UCSD-AML1 (cell line): ENCODE measurements around the gene MEIS2.
A peak's percentile ranks its signal among the peaks of the same experiment; 100 is the strongest.

Experiments used
- DNase-seq: peaks from one replicate; lab custom pipeline; 2025; ENCODE audit not compliant: unreplicated experiment; lab: John Stamatoyannopoulos, UW

MEIS2 gene

DNA sequence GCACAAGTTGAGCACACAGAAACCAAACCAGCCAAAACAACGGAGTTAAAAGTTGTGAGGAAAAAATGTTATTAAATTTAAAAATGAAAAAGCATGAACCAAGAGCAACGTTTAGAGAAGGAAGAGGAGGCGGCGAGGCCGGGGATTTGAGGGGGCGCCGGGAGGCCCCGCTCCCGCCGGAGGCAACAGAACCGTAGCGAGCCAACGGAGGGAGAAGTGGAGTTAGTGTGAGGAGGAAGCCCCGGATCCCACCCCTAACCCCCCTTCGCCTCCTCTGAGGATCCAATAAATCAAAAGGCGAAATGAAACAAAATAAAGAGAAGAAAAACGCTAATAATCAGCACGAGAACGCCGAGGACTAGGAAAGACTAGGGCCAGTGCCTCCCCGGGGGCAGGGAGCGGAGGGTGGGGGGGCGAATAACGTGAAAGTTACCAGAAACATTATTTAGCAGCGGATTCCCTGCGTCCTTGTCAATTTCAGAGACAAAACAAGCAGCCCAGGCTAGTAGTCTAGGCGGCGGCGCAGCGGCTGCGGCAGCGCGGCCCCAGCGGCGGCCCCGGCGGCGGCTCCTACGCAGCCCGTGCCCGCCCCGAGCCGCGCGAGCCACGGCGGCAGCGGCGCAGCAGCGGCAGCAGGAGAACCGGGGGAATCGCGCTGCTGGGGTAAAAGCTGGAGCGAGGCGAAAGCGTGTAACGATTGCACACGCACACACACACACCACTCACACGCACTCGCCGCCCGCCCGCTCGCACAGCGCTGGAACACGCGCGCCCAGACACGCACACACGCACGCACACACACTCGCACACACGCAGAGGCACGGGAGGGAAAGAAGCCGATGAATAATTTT lies 1.7 kb downstream of the MEIS2 start:
- peak; percentile 48 for DNase-seq

DNA sequence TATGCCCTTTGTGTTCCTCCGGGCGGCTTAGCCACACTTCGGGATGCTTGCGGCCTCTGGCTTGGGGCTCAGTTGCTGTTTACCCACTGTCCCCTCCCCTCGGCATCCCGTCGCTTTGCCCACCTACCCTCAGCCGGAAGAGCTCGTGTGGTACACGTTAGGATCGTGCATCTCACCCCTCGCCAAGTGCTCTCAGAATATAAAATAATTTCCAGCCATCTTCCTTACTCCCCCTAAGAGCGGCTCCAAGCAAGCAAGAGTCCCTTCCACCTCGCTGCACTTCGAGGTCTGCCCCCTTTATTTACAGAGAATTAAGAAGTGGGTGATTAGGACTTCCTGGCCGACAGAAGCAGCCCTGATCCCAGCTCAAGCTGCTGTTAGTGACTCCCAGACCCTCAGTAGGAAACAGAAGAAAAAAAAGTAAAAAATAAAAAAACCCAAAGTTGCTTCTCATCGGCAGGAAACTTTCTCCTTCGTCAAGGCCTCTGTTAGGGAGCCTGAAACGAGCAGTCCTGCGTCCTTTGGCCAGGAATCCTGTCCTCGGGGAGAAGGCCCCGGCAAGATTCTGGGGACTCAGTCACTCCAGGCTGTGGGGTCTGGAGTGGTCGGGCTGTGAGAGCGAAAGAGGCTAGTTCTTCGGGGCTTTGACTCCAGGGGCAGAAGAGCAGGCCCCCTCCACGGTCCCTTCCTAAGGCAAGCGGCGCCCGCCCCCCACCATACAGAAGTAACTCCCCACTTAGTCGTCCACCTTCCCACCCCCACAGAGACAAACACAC lies 3.0 kb downstream of the MEIS2 start:
- peak; percentile 43 for DNase-seq

DNA sequence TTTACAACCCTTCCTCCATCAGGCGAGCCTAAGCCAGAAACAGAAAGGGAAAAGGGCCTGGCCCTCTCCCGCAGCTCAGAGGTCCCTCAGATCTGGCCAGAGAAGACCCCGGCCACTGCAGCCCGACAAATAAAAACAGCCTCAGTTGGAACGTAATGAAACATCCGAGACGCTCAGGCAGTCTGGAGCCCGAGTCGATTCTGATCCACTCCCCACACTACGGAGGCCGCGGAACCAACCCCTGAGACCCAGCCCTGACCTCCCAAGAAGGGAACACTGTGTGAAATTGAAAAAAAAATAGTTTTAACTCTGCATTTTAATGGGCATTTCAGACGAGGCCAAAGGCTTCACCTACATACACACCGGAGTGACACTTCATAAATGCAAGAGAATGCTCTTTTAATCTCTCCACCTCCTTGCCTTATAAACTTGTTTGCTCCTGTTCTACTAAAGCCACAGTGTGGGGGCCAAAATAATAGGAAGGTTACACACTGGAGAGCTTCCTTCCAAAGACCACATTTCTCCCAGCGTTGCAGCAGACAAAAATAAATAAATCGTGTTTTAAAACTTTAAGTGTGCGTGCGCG lies 3.7 kb downstream of the MEIS2 start:
- DNase-seq: no peak

DNA sequence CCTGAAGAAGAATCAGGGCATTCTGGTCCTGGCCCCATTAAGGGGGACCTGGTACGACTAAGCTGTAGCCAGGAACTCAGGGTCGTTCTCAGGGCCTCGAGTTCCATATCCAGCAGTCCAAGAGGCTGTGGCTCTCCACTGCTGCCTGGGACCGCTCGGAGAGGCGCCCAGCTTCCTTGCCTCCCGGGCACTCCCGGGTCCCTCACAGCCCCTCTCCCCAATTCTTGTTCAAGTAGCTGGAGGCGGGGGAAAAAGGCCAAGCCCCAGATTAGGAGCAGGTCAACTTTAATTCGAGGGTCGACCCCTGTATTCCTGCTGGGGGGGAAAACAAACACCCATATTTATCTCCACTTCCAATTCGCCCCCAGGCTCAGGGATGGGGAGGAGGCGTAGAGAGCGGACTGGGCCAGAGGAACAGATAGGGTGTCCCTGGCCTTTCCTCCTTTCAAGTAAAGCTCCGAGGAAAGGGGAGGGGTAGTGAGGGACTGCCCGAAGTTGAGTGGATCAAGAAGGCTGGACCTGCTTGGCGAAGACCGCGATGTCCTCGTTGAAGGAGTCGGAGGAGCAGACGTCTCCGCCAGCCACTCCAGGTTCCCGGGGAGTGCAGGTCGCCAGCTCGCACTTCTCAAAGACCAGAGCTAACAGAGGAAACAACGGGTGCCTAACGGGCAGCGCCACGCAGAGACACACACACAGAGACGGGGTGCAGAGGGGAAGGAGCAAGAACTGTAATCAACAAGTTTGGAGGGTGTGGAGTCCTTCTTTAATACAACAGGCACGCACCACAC lies 4.4 kb downstream of the MEIS2 start:
- DNase-seq: no peak

DNA sequence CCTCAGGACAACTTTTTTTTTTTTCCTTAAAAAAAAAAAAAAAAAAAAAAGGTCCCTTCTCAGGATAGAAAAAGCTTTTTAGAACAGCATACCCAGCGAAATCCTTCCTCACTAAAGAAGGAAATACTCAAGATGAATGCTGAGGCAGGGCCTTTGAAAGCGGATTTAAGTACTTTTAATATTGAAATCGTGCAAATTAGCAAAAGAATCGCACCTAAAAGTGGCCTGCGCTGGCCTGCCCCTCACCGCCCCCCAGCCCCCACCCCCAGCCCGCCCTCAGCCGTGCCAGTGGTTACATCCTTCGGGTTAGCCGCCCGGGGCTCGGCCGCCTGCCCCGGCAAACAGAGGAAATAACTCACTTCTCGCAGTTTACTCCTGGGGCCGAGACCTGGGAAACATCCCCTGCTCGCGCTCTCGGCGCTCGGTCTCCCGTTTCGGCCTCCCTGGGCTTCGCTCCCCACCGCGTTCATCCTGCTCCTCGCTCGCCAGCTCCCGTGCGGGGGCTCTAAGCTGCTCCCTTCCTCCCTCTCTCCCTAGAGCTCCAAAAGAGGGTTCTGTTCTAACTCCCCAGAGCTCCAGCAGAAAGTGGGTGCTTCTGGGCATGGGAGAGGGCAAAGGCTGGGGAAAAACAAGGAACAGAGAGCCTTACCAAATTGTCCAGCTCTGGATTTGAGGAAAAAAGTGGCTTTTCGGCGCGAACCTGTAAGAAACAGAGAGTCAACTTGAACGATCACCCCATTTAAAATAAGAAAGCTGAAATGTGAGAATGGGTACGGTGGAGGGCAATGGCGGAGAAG lies 5.2 kb downstream of the MEIS2 start:
- no peak for DNase-seq

DNA sequence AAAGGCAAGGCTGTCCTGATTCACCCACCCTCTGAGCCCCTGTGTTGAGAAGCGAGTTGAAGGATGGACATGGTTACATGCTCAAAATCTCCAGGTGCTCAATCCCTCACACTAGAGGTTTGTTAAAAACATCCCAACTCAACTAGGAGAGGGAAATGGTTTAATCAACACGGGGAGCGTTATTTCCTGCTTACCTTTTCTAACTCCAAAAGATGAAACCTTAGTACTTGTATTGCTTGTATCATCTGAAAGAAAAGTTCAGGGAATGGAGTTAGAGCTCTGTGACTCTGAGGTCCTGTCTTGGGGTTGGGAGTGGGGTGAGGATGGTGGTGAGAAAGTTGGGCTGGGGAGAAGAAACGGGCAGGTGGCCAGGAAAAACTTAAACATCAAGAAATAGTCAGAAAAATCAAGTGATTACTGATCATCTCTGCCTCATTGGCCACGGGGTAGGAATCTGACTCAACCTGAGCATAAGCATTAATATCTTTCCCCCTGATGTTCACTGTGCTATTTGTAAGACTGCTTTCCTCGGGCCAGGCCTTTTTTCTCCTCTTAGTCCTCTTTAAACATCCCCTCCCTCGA lies 5.9 kb downstream of the MEIS2 start:
- DNase-seq: no peak

DNA sequence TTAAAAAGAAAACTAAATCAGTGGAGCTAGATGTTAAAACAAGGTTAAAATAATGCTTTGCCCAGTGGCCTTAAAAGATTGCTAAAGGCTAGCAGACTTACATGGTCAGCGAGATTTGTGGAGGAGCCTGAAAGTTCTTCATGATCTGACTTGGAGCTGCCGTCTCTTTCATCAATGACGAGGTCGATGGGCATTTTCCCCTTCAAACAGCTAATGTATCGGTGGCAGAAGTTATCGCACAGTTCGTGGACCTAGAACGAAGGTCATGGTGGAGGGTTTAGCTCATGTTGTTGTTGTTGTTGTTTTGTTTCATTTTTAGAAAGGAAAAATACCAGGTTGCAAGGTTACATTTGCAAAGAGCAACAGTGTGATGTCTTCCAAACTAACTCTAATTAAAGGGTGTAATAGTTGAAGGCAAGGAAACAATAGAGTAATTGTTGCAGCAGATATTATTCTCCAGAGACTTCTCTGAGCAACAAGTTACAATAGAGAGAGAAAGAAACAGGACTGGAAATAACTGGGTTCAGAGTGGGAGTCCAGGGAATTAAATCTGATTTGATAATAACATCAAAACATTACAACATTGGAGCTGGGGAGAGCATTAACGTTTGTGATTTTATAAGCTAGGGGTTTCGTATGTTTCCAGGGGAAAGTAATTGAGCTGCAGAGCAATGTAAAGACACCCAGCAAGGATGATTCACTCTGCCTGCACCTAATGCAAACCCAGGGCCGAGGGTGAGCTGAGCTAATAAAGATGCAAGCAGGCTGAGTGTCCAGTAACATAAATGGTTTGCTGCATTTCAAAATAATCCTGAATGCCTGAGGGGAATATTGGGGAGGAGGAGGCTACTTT lies 6.6 kb downstream of the MEIS2 start:
- no peak for DNase-seq

DNA sequence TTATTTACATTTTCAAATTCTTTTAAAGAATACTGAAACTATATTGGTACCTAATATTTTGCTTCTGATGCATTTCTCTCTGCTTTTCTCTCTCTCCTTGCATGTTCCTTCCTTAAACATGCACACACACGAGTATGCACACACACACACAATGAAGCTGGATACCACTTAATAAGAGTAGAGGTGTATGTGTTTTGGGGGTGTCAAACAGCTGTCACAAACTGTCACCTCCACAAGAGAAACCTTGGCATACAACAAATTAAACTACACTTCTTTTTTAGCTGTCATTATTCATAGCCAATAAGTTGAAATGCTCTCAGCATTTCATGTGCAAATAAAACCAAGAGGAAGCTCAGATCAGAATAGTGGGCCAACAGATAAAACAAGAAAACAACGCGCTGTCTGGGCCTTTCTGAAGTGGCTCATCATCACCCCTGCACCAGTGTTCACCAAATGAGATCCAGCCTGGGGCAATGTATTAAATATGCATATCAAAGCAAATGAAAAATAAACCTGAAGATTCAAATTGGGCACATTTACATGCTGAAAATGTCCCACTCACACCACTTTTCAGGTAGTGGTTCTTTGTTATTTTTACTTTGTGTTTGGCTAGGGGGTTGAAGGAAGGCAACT lies 9.7 kb downstream of the MEIS2 start:
- no peak for DNase-seq

DNA sequence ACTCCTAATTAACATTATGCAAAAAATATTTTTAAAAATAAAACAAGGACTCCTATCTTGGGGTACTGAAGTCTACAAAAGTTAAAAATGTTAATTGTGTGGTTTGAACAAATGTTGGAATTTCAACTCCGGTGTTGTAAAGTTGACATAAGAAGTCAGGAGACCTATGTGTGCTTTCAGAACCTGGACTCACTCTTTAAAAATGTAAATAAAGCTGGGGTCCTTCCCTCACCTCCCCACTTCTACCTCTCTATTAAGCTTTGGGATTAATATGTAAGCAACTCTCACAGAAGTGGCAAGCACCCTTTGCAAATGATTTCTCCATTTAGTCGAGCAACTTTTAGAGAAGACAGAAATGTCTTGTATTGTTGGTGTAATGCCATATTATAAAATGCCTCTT lies 11.9 kb downstream of the MEIS2 start:
- no peak for DNase-seq

DNA sequence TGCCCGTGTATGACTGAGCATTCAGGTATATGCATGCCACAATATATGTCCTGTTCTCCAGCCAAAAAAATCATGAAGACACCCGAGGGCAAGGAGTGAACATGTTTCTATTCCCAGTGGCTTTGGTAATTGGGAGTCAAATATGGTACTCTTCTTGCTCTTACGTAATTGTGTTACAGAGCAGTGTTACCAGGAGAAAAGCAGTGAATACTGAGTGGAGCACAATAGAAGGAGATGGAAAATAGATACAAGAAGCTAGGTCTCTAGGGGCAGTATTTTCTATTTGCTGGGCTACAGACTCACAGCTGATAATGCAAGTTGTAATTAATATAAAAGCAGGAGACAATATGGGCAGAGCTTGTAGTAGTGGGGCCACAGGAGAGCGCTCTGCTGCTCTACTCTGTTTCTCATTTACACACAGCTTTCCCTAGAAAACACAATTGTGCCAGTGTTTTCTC lies 13.2 kb downstream of the MEIS2 start:
- DNase-seq: no peak

DNA sequence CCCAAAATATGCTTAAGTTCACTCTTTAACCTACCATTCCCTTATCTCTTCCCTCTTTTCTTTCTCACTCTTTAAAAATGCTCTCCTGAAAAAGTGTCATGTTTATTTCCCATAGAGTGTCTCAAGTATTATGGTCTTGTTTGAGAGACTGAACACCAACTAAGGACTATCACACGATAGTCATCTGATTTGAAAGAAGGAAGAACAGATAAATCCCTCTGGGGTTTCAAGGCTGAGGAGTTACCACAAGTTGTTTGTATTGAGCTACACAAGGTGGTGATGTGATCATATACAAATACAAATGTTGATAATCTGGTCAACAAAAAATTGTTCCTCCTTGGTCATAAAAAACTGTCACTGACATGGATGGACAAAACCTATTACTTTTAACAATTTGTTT lies 13.8 kb downstream of the MEIS2 start:
- DNase-seq: no peak

DNA sequence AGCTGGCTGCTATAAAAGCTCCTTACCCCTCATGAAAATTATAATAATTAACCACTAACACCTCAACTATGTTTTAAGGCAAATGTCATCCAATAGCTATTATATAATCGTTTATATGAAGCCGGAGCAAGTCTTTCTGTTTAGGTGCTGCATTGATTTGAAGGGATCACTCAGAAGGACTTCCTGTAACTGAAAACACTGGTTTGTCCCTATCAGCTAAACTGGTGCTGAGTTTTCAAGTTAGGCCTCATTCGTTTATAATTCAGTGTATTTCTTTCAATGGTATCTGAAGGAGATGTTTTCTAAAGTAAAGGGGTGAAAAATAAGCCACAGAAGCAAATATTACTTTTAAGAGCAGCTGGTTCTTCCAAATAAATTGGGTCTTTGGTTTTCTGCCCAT lies 14.2 kb downstream of the MEIS2 start:
- DNase-seq: no peak

DNA sequence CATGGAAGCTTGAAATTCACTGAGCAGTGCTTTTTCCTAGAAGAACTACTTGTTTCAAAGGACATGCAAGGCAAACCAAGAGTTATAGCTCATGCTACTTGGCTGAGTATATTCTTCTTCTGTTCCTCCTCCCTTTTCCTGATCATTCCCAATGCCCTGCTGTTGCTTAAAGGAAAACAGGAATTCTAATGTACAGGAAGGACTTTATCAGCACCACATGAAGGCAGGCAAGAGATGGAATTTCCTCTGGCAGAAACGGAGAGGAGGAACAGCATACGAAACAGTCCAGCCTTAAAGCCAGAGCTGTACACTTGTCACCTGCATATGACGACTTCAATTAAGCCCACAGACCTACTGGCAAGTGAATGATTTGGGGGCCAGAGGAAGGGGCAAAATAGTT lies 15.7 kb downstream of the MEIS2 start:
- DNase-seq: no peak

DNA sequence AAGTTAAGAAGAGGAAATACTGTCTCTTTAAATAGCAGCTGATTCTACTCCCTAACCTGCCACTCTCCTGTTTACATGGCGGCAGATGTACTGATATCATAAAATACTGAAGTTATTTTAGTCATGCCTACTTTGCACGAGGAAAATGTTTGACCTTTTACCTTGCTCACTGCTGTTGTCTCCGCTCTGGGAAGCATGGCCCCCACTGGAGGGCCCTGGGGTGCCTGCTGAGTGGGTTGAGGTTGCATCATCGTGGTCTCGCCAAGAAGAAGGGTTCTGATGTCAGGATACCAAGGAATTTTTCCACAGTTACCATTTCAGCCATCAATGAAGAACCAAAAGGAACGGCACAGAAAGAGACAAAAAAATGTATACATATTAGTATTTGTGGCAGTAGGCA lies 16.7 kb downstream of the MEIS2 start:
- no peak for DNase-seq

DNA sequence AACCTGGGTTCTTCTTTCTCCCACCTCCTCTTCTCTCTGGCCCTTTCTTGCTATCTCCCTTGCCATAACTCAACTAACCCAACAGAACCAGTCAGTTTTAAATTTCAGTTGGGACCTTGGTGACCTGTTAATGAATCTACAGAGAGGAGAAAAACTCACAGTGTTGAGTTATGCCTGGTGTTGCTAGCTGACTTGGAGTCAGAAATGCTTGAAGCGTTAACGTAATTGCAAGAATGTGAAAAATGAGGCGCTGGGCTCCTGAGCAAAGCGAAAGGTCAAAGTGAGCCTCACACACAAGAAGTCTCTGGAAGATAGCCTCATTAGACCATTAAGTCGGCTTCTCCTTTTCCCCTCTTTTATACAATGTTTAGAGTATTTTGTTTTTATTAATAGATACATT lies 18.4 kb downstream of the MEIS2 start:
- no peak for DNase-seq

DNA sequence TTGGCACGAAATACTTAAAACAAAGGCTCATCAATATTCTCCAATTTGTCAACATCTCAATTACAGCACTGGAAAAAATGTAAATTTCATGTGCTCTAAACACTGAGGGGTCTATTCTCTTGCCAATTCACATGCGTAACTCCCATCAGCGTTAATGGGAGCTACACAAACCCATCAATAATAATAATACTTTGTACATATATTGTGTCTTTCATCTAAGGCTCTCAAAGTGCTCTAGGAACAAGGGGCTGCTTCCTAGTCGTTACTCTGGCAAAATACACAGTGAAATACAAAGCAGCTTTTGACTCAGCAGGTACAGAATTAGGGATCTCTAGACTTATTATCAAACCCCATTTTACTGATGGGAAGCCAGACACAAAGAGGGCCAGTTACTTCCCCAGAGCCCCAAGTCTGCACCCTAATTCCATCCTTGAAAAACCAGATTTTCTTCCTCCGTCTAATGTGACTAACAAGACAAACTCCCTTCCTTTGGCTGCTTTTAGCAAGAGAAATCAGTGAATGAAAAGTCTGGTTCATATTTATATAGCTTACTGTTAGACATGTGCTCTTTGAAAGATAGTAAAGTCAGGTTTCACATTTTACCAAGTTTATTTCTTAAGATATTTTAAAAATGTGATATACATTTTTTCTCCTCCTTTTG lies 20.0 kb downstream of the MEIS2 start:
- DNase-seq: no peak

DNA sequence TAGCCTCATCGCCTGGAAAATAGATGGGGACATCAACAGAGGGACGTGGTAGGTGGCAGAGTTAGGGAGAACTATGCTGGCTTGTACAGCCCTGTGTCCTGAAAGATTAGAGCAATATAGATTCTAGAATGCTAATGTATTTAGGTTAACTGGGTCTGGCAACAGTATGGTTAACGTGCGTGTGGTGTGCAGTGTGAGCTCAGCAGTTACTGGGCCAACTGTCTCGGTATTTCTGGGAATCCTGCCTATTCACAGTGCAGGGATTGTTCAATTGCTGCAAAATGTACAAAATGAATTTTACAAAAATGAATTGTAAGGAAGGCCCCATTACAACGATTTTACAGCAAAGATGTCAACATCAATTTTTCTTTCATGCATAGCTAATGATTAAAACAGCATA lies 20.6 kb downstream of the MEIS2 start:
- DNase-seq: no peak

DNA sequence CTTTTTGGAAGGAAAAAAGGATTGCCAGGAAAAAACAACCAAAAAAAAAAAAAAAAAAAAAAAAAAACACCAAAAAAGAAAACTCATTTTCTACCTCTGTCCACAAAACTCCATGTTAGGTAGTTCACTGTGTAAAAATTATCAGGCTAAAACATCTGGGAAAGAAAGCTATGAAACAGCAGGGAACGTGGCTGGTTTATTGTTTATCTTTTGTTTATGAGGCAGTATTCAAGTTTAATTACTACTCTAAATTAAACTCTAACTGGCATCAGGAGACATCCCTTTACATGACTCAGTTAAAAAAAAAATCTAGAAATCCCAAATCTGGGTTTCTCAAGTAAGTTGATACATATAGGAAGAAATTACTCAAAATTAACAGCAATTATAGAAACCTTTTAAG lies 21.8 kb downstream of the MEIS2 start:
- no peak for DNase-seq
